PC-9 (cell line): ENCODE measurements around the gene DDX42. TPM values are rescaled to one million over a fixed set of nuclear protein-coding genes. Genes with fewer than 3 reads are reported as not detected.

Experiments
- BruUV-seq: library from RNA; stranded (reverse); fragments of 400-500 nt; replicated peaks from 2 replicates; lab custom pipeline; 2021; lab: Mats Ljungman, UMichigan
- CTCF ChIA-PET: fragments of 300-600 bp; sonication (Branson Sonifier 250); formaldehyde crosslinking; loops from one replicate; lab custom pipeline; 2022; ENCODE audit warnings: antibody characterized with exemption; lab: Charles Lee
- POLR2A ChIA-PET: fragments of 300-600 bp; sonication (Branson Sonifier 250); formaldehyde crosslinking; loops from one replicate; lab custom pipeline; 2022; ENCODE audit warnings: antibody characterized with exemption; ENCODE audit not compliant: unreplicated experiment; lab: Charles Lee
- DNase-seq, 2 experiments: peaks; one replicate each; pipeline versions ENCODE4 v3.0.0 to v3.0.0-alpha.2; 2015 to 2022; ENCODE audit warnings: mixed read lengths in 1 of 2
- H2AFZ ChIP-seq: fragments of 200-600 bp; sonication (generic); 2 replicates; pipeline ENCODE4 v1.8.1; 2017; ENCODE audit warnings: antibody characterized with exemption
- H3F3A ChIP-seq: fragments of 200-600 bp; sonication (generic); 2 replicates; pipeline ENCODE4 v1.8.1; 2017; ENCODE audit warnings: antibody characterized with exemption, mild to moderate bottlenecking, low read depth; ENCODE audit not compliant: insufficient read depth
- H3K27ac ChIP-seq: fragments of 200-600 bp; sonication (generic); 2 replicates; pipeline ENCODE4 v1.6.1; 2016; ENCODE audit warnings: mixed run types
- H3K27me3 ChIP-seq: fragments of 200-600 bp; sonication (generic); 2 replicates; pipeline ENCODE4 v1.6.1; 2016; ENCODE audit warnings: low read depth, mixed run types; ENCODE audit not compliant: insufficient read depth
- H3K36me3 ChIP-seq: fragments of 200-600 bp; sonication (generic); 2 replicates; pipeline ENCODE4 v1.6.1; 2016; ENCODE audit warnings: low read depth, mixed run types
- H3K4me1 ChIP-seq: fragments of 200-600 bp; sonication (generic); replicated peaks from 2 replicates; pipeline ENCODE4 v1.6.1; 2016; ENCODE audit warnings: mixed run types; ENCODE audit not compliant: insufficient read depth
- H3K4me2 ChIP-seq: fragments of 200-600 bp; sonication (generic); 2 replicates; pipeline ENCODE4 v1.6.1; 2017; ENCODE audit warnings: mixed run types
- H3K4me3 ChIP-seq: fragments of 200-600 bp; sonication (generic); 2 replicates; pipeline ENCODE4 v1.6.1; 2016; ENCODE audit warnings: mixed run types
- H3K79me2 ChIP-seq: fragments of 200-600 bp; sonication (generic); 2 replicates; pipeline ENCODE4 v1.6.1; 2017; ENCODE audit warnings: low read depth, mixed run types
- H3K9me2 ChIP-seq: fragments of 200-600 bp; sonication (generic); 2 replicates; pipeline ENCODE4 v1.8.1; 2017; ENCODE audit warnings: mild to moderate bottlenecking; ENCODE audit not compliant: insufficient read depth
- H3K9me3 ChIP-seq: fragments of 200-600 bp; sonication (generic); 2 replicates; pipeline ENCODE4 v1.8.1; 2016; ENCODE audit warnings: low read depth; ENCODE audit not compliant: insufficient read depth
- H4K20me1 ChIP-seq: fragments of 200-600 bp; sonication (generic); 2 replicates; pipeline ENCODE4 v1.8.1; 2017; ENCODE audit not compliant: insufficient read depth
- EZH2 ChIP-seq: fragments of 200-600 bp; sonication (generic); IDR thresholded peaks from 2 replicates; pipeline ENCODE4 v1.8.0; 2017; ENCODE audit warnings: antibody characterized with exemption, low read depth
- intact Hi-C: fragments of 100-400 bp; cut with micrococcal nuclease; formaldehyde crosslinking; loops from one replicate; pipeline ENCODE4 v1.10.0; 2022; ENCODE audit not compliant: unreplicated experiment
- total RNA-seq: library from RNA; stranded (reverse); gene quantifications from 2 replicates; pipeline ENCODE4 v1.2.3, GENCODE V29; 2021
- TF ChIP-seq, protein P1 (sequence below): fragments of 200-600 bp; sonication (generic); conservative IDR thresholded peaks from 2 replicates; pipeline ENCODE4 v1.6.1; 2017; ENCODE audit warnings: mixed run types, antibody characterized with exemption, mild to moderate bottlenecking, moderate library complexity

Gene DDX42
- total RNA-seq, 1 experiment from 2014 or later = 107 TPM

DNA sequence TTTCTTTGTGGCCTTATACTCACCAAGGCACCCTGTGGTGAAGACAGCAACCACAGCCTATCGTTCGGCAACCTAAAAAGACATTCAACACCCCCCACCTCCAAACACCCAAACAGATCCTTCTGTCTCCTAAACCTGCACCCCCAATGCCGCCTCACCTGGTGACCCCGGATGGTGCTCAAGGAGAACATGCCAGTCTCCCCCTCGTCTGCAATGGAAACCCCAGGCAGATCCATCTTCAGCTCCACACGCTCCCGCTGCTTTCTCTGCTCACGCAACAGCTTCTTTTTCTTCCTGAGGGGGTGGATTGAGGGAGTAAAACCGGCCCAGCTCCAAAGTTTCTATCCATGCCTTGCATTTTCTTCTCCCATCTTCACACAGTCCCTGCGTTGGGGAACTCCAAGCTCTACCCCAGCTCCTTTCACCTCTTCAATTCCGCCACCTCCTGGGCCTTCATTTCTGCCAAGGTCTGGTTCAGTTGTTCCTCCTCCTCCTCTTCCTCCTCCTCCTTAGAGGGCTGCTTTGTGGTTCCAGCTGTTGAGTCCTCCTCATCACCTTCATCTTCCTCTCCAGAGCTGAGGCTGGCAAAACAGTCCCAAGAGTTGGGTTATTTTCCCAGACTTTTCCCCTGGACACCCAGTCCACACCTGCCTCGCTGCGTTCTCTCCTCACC lies 49.8 kb downstream of the DDX42 start:
- TF ChIP-seq, protein P1, sequence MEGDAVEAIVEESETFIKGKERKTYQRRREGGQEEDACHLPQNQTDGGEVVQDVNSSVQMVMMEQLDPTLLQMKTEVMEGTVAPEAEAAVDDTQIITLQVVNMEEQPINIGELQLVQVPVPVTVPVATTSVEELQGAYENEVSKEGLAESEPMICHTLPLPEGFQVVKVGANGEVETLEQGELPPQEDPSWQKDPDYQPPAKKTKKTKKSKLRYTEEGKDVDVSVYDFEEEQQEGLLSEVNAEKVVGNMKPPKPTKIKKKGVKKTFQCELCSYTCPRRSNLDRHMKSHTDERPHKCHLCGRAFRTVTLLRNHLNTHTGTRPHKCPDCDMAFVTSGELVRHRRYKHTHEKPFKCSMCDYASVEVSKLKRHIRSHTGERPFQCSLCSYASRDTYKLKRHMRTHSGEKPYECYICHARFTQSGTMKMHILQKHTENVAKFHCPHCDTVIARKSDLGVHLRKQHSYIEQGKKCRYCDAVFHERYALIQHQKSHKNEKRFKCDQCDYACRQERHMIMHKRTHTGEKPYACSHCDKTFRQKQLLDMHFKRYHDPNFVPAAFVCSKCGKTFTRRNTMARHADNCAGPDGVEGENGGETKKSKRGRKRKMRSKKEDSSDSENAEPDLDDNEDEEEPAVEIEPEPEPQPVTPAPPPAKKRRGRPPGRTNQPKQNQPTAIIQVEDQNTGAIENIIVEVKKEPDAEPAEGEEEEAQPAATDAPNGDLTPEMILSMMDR = no peak
- no peak for TF ChIP-seq EZH2
- H3K4me2 ChIP-seq = no peak overlapping the region
- H3K36me3 ChIP-seq = peaks cover 50% of the 10 kb centered on the region
- peaks cover 15% of the 10 kb centered on the region for H3K4me1 ChIP-seq
- no peaks in the 10 kb centered on the region for H3K9me3 ChIP-seq
- peaks cover 38% of the 10 kb centered on the region for H4K20me1 ChIP-seq
- intact Hi-C loops = no loop called here
- no peak for DNase-seq
- ChIA-PET CTCF (no interaction called here), POLR2A (interaction anchor here (0.6 kb wide), 1 partner anchor 50 kb away, joined by 32 read pairs; the partner anchor contains the start of genes CCDC47 and DDX42)
- no TSS peak for BruUV-seq
- no peak overlapping the region for H3K27ac ChIP-seq
- H3F3A ChIP-seq = peaks cover 47% of the 10 kb centered on the region
- H3K9me2 ChIP-seq = no peaks in the 10 kb centered on the region
- peaks cover 43% of the 10 kb centered on the region for H3K79me2 ChIP-seq
- H2AFZ ChIP-seq = no peak overlapping the region
- H3K27me3 ChIP-seq = no peaks in the 10 kb centered on the region
- H3K4me3 ChIP-seq = no peak overlapping the region

DNA sequence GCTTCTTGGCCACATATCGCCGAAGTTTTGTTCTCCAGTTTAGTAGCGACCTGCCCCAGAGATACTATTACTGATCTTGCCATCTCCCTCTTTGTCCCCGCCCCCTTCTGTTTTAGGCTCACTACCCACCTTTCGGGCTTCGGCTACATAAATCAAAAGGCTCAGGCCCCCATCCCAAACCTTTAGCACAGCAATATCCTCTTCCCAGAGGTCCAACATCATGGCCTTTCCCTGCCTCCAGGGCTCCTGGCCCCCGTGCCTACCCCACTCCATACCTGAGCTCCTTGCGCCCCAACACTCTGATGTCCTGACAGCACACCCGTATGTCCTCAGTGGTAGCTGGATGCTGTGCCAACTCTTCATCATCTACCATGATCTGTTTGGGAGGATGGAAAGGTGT lies 50.4 kb downstream of the DDX42 start:
- no peaks in the 10 kb centered on the region for H3K9me2 ChIP-seq
- H3K9me3 ChIP-seq = no peaks in the 10 kb centered on the region
- intact Hi-C loops = no loop called here
- CTCF ChIA-PET = no interaction called here
- H2AFZ ChIP-seq = no peak overlapping the region
- no peak for TF ChIP-seq EZH2
- TF ChIP-seq, protein P1 = no peak
- no peak overlapping the region for H3K4me2 ChIP-seq
- H3K27ac ChIP-seq = no peak overlapping the region
- POLR2A ChIA-PET = no interaction called here
- H4K20me1 ChIP-seq = peaks cover 34% of the 10 kb centered on the region
- H3F3A ChIP-seq = peaks cover 41% of the 10 kb centered on the region
- H3K79me2 ChIP-seq = peaks cover 48% of the 10 kb centered on the region
- H3K36me3 ChIP-seq = peaks cover 51% of the 10 kb centered on the region
- H3K4me1 ChIP-seq = peaks cover 18% of the 10 kb centered on the region
- no peaks in the 10 kb centered on the region for H3K27me3 ChIP-seq
- no peak overlapping the region for H3K4me3 ChIP-seq
- no TSS peak for BruUV-seq
- DNase-seq = no peak

DNA sequence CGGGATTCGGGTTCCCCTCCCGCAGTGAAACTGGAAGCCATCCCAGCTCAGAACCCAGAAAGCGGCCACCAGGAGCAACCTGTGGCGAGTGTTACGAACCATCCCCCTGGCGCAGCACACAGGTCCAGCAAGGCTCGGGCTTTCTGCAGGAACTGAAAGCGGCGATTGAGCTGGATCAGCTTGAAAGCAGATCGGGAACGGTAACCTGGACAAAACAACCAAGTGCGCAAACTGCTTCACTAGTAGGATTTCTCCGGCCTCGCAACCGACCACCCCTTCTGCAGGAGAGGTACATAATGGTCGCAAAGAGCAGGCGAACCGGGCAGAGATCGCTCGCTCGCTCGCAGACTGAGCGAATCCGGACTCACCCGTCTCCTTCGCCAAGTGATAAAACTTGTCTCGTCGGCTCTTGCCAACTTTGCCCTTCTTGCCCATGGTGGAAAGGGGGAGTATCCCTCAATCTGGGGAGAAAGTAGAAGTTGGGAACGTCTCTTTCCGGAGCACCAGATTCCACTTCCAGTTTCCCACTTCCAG lies 52.6 kb downstream of the DDX42 start:
- H3K4me2 ChIP-seq = peak overlapping the region; percentile 86
- peaks cover 44% of the 10 kb centered on the region for H3F3A ChIP-seq
- H3K9me2 ChIP-seq = no peaks in the 10 kb centered on the region
- H3K4me1 ChIP-seq = peaks cover 18% of the 10 kb centered on the region
- peak overlapping the region; percentile 80 for H2AFZ ChIP-seq
- peaks cover 50% of the 10 kb centered on the region for H3K36me3 ChIP-seq
- H3K27me3 ChIP-seq = no peaks in the 10 kb centered on the region
- TF ChIP-seq, protein P1 = no peak
- no peak for TF ChIP-seq EZH2
- H3K27ac ChIP-seq = peak overlapping the region; percentile 89
- H4K20me1 ChIP-seq = peaks cover 20% of the 10 kb centered on the region
- H3K9me3 ChIP-seq = no peaks in the 10 kb centered on the region
- ChIA-PET CTCF (no interaction called here), POLR2A (interaction anchor here (0.7 kb wide), 2 partner anchors 13 to 84 kb away, joined by 4 to 7 read pairs; no protein-coding TSS in a partner anchor)
- TSS peak; percentile 61 for BruUV-seq
- peaks cover 57% of the 10 kb centered on the region for H3K79me2 ChIP-seq
- intact Hi-C loops = loop anchor here (1.0 to 2.0 kb wide), 3 partner anchors 13 to 52 kb away; partner anchors contain the start of gene DDX42
- DNase-seq = peak in 1 of 2 experiments; percentile 21
- peak overlapping the region; percentile 70 for H3K4me3 ChIP-seq
